ENCODE data around the gene VWA5B2.

Gene VWA5B2

DNA sequence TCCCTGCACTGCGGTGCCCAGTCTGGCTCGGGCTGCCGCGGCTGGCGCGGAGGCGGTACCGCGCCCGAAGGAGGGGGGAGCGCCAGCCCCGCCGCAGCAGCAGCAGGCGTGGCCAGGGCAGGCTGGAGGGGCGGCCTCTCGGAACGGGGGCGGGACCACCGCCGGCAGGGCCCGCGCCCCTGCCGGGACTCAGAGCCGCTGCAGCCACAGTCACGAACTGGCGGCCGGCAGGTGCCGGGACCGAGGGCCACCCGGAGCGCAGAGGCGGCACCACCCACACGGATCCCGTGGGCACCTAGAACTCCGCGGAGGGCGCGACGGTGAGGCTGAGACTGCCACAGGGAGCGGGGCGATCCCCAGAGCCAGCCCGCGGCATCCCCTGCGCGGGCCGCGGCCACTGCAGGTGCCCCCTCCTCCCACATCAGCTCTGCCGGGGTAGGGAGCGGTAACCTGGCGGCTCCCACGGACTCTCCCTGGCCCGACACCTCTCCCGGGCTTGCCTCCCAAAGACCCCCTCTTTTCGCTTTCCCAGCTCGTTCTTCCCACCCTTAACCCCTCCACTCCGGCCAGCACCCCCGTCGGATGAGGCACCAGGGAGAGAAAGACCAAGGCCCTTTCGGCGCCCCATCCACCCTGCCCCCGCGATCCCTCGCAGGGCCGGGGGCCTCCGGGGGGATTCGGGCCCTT is at the start of gene VWA5B2:
Gene VWA5B2 (plus strand): TSS at position 192 of the 687 bp plus-strand sequence. CDS start 944 bp downstream, outside the sequence.
- peak; percentile 63 to 78 for DNase-seq

- no peak for DNase-seq
Observed at GRCh38 chr3:184180165-184180564, 49.2 kb upstream of the VWA5B2 start.

DNA sequence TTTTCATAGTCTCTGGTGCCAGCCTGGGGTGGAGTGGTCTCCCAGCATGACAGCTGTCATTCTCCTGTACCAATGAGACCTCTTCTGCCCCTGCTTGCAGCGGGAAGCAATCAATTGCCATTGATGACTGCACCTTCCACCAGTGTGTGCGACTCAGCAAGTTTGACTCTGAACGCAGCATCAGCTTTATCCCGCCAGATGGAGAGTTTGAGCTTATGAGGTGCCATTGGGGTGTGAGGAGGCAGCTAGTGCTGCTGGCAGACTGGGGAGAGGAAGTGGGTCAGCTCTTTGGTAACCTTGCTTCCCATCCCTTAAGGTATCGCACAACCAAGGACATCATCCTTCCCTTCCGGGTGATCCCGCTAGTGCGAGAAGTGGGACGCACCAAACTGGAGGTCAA is 47.8 kb upstream of the VWA5B2 start:
- no peak for DNase-seq

DNA sequence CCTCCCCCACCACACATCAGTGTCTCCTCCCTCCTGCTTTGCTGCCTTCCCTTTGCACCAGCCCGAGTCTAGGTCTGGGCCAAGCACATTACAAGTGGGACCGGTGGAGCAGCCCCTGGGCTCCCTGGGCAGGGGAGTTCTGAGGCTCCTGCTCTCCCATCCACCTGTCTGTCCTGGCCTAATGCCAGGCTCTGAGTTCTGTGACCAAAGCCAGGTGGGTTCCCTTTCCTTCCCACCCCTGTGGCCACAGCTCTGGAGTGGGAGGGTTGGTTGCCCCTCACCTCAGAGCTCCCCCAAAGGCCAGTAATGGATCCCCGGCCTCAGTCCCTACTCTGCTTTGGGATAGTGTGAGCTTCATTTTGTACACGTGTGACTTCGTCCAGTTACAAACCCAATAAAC is 45.7 kb upstream of the VWA5B2 start:
- no peak for DNase-seq

DNA sequence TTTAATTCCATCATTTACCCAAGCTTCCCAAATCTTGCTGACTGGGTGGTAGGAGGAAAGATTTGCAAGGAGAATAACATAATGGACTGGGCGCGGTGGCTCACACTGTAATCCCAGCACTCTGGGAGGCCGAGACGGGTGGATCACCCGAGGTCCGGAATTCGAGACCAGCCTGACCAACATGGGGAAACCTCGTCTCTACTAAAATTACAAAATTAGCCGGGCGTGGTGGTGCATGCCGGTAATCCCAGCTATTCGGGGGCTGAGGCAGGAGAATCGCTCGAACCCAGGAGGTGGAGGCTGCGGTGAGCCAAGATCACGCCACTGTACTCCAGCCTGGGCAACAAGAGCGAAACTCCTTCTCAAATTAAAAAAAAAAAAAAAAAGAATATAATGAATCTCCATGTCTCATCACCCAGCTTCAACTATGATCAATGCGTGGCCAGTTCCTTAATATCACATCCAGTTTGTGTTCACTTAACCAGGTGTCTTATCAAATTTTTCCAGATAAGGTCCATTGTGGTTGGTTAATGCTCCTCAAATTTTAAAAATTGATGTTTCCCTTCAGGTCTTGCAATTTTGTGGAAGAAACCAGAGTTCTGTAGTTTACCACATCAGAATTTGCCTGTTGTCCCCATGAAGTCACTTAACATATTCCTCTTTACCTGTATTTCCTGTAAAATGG is 44.7 kb upstream of the VWA5B2 start:
- no peak for DNase-seq

GRCh38 chr3:184185461-184186183 is 43.8 kb upstream of the VWA5B2 start:
- peak; percentile 98 for DNase-seq

- DNase-seq = no peak
Observed at GRCh38 chr3:184186184-184186901, 43.0 kb upstream of the VWA5B2 start, which contains the start of gene ABCF3. Gene ABCF3, plus strand, starts transcription at chr3:184186199. Its CDS starts 9 bp downstream, at chr3:184186208.

GRCh38 chr3:184186902-184187207 is 42.5 kb upstream of the VWA5B2 start:
- DNase-seq = no peak

GRCh38 chr3:184188080-184188479 is 41.3 kb upstream of the VWA5B2 start:
- DNase-seq = no peak

DNA sequence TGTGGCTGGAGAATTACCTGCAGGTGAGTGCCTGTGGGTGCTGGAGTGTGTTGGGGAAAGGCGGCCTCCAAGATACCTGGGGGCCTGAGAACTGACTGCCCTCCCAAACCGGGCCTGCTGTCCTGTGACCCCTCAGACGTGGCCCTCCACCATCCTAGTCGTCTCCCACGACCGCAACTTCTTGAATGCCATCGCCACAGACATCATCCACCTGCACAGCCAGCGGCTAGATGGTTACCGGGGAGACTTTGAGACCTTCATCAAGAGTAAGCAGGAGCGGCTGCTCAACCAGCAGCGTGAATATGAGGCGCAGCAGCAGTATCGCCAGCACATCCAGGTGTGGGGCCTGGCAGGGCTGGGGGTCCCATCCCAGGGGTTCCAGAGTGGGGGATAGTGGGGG is 40.0 kb upstream of the VWA5B2 start:
- no peak for DNase-seq

DNA sequence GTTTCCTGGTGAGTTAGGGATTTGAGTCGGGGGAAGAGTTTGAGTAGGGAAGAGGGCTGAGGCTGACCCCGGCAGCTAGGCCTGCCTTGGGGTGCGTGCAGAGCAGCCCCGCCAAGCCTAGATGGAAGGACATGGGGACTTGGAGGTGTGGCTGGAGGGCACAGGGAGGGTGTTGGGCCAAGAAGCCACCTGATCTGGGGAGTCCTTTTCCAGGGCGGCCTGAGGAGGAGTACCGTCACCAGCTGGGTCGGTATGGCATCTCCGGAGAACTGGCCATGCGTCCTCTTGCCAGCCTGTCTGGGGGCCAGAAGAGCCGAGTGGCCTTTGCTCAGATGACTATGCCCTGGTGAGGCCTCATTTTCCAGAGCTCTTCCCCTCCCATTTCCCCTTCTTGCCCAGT is 36.5 kb upstream of the VWA5B2 start:
- DNase-seq = no peak

GRCh38 chr3:184193991-184194539 is 35.3 kb upstream of the VWA5B2 start:
- DNase-seq = no peak

DNA sequence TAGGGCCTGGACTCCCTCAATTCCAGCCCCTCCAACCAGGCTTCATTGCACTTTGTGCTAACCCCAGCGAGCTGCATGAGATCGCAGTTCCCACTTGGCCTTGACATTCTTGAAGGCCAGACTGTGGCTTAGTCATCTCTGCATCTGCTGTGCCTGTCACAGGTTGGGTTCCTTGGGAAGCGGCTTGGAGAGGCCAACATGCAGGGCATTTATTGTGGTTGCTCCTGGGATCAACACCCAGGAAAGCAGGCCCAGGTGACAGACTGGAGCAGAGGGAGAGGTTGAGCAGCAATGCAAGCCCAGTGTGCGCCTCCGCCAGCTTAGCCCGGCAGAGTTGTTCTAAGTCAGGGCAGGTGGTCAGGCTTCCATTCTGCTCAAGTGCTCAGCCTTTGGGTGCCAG is 32.8 kb upstream of the VWA5B2 start:
- no peak for DNase-seq

- DNase-seq = no peak
Observed at GRCh38 chr3:184198509-184198908, 30.9 kb upstream of the VWA5B2 start.

GRCh38 chr3:184200825-184201224 is 28.6 kb upstream of the VWA5B2 start:
- no peak for DNase-seq

DNA sequence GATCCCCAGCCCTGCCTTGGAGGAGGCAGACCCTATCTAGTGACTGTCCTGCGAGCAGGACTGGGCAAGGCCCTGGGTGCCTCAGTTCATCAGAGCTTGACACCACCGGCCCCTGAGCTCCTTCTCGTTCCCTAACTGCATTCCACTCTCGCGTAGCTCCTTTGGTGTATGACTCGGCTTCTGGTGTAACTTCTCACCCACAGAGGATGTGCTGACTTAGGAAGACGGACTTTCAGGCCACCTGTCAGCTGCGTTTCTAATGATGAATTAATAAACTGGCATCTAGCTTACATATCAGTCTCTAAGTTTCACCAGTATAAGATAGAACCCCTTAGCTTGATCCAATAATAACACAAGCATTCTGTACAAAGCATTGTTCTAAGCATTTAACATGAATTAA is 25.9 kb upstream of the VWA5B2 start:
- no peak for DNase-seq

- DNase-seq = no peak
Observed at GRCh38 chr3:184209146-184209923, 20.1 kb upstream of the VWA5B2 start.

GRCh38 chr3:184211297-184211696 is 18.1 kb upstream of the VWA5B2 start:
- no peak for DNase-seq

DNA sequence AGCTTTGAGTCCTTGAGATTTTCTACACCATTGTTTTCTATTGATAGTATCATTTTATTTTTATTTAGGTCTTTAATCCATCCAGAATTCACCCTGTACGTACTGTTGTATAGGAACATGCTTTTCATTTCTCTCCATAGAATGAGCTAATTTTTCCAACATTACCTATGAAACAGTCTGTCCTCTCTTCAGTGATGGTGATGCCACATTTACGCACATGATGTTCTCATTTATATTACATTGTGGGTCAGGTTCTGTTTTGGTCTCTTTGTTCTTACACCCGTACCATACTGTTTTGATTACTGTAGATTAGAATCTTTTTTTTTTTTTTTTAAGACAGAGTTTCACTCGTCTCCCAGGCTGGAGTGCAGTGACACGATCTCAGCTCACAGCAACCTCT is 17.7 kb upstream of the VWA5B2 start:
- no peak for DNase-seq

DNA sequence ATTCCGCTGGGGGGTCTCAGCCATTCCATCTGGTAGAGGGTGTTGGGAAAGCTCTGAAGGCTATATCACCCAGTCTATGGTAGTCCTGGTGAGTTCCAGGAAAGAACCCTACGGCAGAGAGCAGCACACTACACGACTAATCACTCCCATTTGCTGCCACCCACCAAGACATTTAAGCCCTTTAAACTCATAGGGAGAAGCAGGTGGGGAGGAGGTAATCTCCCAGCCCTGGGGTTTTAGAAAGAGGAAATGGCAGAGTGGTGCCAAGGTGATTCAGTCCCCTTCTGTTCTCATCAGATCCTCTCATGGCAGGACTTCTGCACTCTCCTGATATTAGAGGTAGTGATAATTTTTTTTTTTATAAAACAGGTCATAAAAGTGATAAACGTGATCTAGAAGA is 10.6 kb upstream of the VWA5B2 start:
- no peak for DNase-seq

- no peak for DNase-seq
Observed at GRCh38 chr3:184222521-184222920, 6.9 kb upstream of the VWA5B2 start.

DNA sequence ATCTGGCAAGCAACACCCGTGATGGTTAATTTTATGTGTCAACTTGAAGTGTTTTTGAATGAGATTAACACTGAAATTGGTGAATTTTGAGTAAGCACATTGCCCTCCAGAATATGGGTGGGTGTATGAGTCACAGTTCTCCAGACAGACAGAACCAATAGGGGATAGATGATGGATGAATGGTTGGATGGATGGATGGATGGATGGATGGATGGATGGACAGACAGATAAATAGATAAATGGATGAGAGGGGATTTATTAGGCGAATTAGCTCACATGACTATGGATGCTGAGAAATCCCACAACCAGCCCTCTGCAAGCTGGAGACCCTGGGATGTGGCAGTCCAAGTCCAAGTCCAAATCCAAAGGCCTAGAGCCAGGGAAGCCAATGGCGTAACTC is 5.4 kb upstream of the VWA5B2 start:
- no peak for DNase-seq
